ENCODE results near the gene PELI2.

GRCh38 chr14:56339855-56340701, 221.9 kb downstream of the PELI2 start:
- TF ChIP-seq CTCF (tag by site-specific recombination; IDR thresholded peaks at IDR 0.05): peak; percentile 54; the same call in 1 of the 2 replicates
- TF ChIP-seq ZNF558 (tag by site-specific recombination; IDR thresholded peaks at IDR 0.05): no peak
- TF ChIP-seq YY1 (tag by site-specific recombination; IDR thresholded peaks at IDR 0.05): no peak
- TF ChIP-seq, protein P1, sequence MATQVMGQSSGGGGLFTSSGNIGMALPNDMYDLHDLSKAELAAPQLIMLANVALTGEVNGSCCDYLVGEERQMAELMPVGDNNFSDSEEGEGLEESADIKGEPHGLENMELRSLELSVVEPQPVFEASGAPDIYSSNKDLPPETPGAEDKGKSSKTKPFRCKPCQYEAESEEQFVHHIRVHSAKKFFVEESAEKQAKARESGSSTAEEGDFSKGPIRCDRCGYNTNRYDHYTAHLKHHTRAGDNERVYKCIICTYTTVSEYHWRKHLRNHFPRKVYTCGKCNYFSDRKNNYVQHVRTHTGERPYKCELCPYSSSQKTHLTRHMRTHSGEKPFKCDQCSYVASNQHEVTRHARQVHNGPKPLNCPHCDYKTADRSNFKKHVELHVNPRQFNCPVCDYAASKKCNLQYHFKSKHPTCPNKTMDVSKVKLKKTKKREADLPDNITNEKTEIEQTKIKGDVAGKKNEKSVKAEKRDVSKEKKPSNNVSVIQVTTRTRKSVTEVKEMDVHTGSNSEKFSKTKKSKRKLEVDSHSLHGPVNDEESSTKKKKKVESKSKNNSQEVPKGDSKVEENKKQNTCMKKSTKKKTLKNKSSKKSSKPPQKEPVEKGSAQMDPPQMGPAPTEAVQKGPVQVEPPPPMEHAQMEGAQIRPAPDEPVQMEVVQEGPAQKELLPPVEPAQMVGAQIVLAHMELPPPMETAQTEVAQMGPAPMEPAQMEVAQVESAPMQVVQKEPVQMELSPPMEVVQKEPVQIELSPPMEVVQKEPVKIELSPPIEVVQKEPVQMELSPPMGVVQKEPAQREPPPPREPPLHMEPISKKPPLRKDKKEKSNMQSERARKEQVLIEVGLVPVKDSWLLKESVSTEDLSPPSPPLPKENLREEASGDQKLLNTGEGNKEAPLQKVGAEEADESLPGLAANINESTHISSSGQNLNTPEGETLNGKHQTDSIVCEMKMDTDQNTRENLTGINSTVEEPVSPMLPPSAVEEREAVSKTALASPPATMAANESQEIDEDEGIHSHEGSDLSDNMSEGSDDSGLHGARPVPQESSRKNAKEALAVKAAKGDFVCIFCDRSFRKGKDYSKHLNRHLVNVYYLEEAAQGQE (tag by site-specific recombination; IDR thresholded peaks at IDR 0.05): no peak
- no peak for TF ChIP-seq ZEB2 (tag by site-specific recombination; IDR thresholded peaks at IDR 0.05)
